Measurements from ENCODE around the gene CD82.

Gene CD82

DNA sequence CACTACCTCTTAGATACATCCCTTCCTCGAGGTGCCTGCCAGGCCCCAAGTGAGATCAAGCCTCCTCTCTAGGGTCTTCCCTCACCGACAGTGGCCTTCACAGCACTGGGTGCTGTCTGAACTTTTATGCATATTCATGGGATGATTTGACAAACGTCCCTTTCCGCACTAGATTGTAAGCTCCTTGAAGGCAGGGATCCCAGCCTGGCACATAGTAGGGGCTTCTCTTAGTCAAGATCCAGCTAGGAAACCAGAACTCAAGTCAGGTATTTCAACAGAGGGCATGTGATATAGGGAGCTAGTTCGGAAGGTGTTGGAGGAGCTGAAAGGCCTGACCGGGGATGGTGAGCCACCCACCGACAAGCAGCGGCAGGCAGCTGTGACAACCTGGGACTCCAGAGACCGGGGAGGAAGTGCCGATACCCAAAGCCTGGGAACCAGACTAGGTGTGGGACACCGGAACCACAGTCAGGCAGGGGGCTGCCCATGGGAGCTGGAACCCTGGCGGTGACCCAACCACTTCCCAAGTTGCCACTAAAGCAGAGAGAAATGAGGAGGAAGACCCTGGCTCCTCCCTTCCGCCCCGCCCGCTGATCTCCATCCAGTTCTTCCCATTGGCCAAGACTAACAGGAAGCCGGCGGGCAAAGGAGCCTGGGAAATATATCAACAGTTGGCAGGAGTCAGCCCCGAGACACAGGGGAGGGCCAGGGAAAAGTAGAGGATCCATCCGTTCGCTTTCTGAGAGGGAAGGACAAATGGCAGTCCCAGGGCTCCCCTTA, 39.8 kb upstream of the CD82 start:
- H3K9me3 ChIP-seq, result no peaks in the 10 kb centered on the region
- no peak overlapping the region for H3K27ac ChIP-seq
- DNase-seq, result no peak
- H3K27me3 ChIP-seq, result peaks cover 0 to 13% of the 10 kb centered on the region in 2 donors
- intact Hi-C loops (cut with DNase I; ENCODE audit: low total_unique reads), result no loop called here
- TF ChIP-seq, protein P1, sequence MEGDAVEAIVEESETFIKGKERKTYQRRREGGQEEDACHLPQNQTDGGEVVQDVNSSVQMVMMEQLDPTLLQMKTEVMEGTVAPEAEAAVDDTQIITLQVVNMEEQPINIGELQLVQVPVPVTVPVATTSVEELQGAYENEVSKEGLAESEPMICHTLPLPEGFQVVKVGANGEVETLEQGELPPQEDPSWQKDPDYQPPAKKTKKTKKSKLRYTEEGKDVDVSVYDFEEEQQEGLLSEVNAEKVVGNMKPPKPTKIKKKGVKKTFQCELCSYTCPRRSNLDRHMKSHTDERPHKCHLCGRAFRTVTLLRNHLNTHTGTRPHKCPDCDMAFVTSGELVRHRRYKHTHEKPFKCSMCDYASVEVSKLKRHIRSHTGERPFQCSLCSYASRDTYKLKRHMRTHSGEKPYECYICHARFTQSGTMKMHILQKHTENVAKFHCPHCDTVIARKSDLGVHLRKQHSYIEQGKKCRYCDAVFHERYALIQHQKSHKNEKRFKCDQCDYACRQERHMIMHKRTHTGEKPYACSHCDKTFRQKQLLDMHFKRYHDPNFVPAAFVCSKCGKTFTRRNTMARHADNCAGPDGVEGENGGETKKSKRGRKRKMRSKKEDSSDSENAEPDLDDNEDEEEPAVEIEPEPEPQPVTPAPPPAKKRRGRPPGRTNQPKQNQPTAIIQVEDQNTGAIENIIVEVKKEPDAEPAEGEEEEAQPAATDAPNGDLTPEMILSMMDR (IDR thresholded peaks at IDR 0.05), result no peak
- no peaks in the 10 kb centered on the region for H3K36me3 ChIP-seq
- H3K4me3 ChIP-seq, result no peak overlapping the region
- no peaks in the 10 kb centered on the region for H3K4me1 ChIP-seq

DNA sequence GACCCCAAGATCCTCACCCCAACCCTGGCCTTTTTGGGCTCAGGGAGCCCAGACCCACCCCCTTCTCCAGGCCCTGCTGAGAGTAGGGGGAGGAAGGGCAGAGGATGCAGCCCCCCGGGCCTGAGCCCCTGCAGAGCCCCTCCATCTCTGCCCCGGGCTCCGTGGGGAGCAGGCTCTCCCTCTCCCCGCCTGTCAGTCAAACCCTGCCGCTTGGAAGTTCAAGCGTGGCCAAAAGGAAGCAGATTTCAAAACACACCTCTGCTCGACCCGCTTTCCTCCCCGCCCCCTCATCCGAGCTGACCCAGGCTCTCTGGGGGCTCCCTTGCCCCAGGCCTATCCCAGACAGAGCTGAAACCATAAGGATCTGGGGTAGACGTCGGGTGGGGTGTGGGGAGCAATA, 39.0 kb upstream of the CD82 start:
- no peak for DNase-seq
- Histone ChIP-seq H3K9me3 (no peaks in the 10 kb centered on the region), H3K4me3 (no peak overlapping the region), H3K36me3 (no peaks in the 10 kb centered on the region), H3K27ac (no peak overlapping the region), H3K4me1 (no peaks in the 10 kb centered on the region), H3K27me3 (peaks cover 0 to 13% of the 10 kb centered on the region in 2 donors)
- TF ChIP-seq, protein P1 (IDR thresholded peaks at IDR 0.05), result no peak
- intact Hi-C loops (cut with DNase I; ENCODE audit: low total_unique reads), result no loop called here

DNA sequence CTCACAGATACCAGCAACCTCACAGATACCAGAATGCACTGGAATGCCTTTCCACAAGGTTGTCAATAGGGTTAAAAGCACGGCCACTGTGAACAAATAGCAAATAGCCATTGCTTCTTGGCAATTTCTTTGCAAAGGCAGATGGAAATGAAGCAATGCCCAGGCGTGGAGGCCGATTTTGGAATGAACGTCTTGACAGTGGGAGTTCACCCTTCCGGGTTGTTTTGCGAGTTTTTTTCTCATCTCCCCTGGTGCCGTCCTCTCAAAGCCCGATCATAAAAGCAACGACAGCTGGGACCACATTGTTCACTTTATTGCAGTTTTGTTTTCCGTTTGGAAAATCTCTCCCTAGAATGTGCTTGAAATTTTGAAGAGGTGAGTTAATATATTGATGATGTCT, 38.0 kb upstream of the CD82 start:
- intact Hi-C loops (cut with DNase I; ENCODE audit: low total_unique reads), result no loop called here
- peaks cover 0 to 21% of the 10 kb centered on the region in 2 donors for H3K27me3 ChIP-seq
- H3K9me3 ChIP-seq, result no peaks in the 10 kb centered on the region
- TF ChIP-seq, protein P1 (IDR thresholded peaks at IDR 0.05), result no peak
- H3K4me1 ChIP-seq, result no peaks in the 10 kb centered on the region
- H3K27ac ChIP-seq, result no peak overlapping the region
- H3K4me3 ChIP-seq, result no peak overlapping the region
- H3K36me3 ChIP-seq, result no peaks in the 10 kb centered on the region
- DNase-seq, result no peak

DNA sequence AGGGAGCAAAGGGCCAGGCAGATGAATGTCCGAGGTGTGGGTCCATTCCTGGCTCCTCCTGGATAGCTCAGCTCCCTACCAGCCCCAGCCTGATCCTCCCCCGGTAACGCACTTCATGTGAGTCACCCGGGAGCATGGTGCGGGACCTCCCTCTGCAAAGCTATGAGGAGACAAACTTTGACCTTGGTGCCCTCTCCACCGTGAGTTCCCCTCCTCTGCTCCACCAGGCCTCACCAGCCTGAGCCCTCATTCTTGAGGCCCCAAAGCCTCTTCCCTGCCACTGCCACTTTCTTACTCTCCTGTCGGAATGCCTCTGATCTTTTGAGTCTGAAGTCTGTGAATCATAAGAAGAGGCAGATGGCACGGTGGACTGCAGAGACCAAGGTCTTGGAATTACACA, 37.4 kb upstream of the CD82 start:
- Histone ChIP-seq H3K4me1 (no peaks in the 10 kb centered on the region), H3K27ac (no peak overlapping the region), H3K4me3 (no peak overlapping the region), H3K36me3 (no peaks in the 10 kb centered on the region), H3K27me3 (peaks cover 0 to 22% of the 10 kb centered on the region in 2 donors), H3K9me3 (no peaks in the 10 kb centered on the region)
- intact Hi-C loops (cut with DNase I; ENCODE audit: low total_unique reads), result no loop called here
- TF ChIP-seq, protein P1 (IDR thresholded peaks at IDR 0.05), result no peak
- no peak for DNase-seq

DNA sequence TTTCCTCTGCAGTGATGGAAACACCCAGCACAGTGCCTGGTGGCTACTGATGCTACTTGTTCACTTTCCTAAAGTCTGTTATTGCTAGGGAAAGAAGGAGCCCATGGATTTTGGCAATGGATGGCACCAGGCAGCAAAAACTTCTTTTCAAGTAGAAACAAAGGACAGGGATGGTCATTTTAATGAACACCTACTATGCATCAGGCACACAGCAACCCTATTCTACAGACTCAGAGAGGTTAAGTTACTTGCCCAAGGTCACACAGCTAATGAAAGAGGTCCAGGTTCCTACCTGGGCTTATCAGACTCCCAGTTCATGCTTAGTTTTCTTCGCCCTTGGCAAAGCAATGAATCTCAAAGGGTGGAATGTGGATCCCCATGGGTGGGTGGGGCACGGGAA, 36.9 kb upstream of the CD82 start:
- no peaks in the 10 kb centered on the region for H3K36me3 ChIP-seq
- H3K4me1 ChIP-seq, result no peaks in the 10 kb centered on the region
- H3K4me3 ChIP-seq, result no peak overlapping the region
- no peak for DNase-seq
- intact Hi-C loops (cut with DNase I; ENCODE audit: low total_unique reads), result no loop called here
- H3K9me3 ChIP-seq, result no peaks in the 10 kb centered on the region
- TF ChIP-seq, protein P1 (IDR thresholded peaks at IDR 0.05), result no peak
- H3K27me3 ChIP-seq, result peaks cover 0 to 22% of the 10 kb centered on the region in 2 donors
- H3K27ac ChIP-seq, result no peak overlapping the region
